GM12891 (cell line): Measurements from ENCODE around the gene CCDC102B.

Experiments
- POLR2A ChIP-seq: IDR thresholded peaks from 2 replicates; pipeline ENCODE4 v1.6.1; 2011; ENCODE audit warnings: low read depth, low read length, control low read depth
- POLR2AphosphoS5 ChIP-seq: IDR thresholded peaks from 2 replicates; pipeline ENCODE4 v1.6.1; 2011; ENCODE audit warnings: low read depth, low read length, control low read depth
- POU2F2 ChIP-seq: IDR thresholded peaks from 2 replicates; pipeline ENCODE4 v1.6.1; 2011; ENCODE audit warnings: low read depth, mild to moderate bottlenecking, control low read depth, low read length, moderate library complexity
- SPI1 ChIP-seq: IDR thresholded peaks from 2 replicates; pipeline ENCODE4 v1.6.1; 2011; ENCODE audit warnings: low read depth, low read length, control low read depth
- TAF1 ChIP-seq: IDR thresholded peaks from 2 replicates; pipeline ENCODE4 v1.6.1; 2011; ENCODE audit warnings: low read depth, low read length, control low read depth

DNA sequence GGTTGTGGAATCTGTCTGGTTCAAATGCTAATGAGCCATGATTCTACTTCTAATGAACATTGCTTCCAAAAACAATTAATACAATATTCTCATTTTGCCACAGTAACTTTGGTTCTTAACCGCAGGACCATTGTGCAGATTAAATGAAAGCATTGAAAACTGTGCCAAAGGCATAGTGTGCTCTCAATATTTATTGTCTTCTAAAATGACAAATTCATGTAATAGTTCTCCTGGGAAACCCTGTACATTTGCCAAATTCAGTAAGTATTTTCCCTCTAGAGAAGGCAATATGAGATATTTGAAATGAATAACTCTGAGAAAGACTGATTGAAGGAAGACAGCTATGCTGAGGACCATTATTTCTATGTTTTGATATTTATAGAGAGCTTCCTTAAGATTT, 246.3 kb downstream of the CCDC102B start:
- TF ChIP-seq TAF1 (no peak), POLR2A (no peak), POLR2AphosphoS5 (no peak), SPI1 (no peak), POU2F2 (no peak)
